RWPE1 (cell line): ENCODE results near the gene FETUB.

Experiments
- CTCF ChIA-PET: fragments of 350-600 bp; sonication (Branson Sonifier 250); formaldehyde crosslinking; extraction: SDS; loops from one replicate; lab custom pipeline; 2021; lab: Yijun Ruan, JAX
- POLR2A ChIA-PET: fragments of 400-600 bp; formaldehyde crosslinking; extraction: SDS; loops from one replicate; lab custom pipeline; 2020; ENCODE audit warnings: antibody characterized with exemption; ENCODE audit not compliant: low non-redundant PET; lab: Yijun Ruan, JAX
- DNase-seq: peaks from one replicate; pipeline ENCODE4 v3.0.0; 2012; ENCODE audit warnings: low spot score
- H3K27ac ChIP-seq: fragments of 450-650 bp; 2 replicates; pipeline ENCODE4 v1.5.1; 2017
- CTCF ChIP-seq: fragments of 450-650 bp; conservative IDR thresholded peaks from 2 replicates; pipeline ENCODE4 v1.5.1; 2017; ENCODE audit warnings: low read depth, mild to moderate bottlenecking

Gene FETUB

DNA sequence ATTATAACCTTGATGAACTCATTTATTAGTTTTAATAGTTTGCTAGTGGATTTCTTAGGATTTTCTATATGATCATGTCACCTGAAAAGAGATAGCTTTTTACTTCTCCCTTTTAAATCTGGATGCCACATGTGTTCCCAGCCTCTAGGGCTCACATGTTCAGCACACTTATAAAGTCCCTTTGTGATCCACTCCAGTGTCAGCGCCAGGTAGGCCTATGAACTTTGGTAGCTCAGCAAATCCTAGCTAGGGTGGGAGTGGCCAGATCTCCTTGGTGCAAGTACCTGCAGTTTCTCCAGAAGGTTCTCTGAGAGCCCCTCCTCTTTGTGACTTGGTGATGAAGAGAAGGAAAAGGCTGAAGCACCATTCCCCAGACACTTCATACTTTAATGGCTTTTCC lies 8.7 kb downstream of the FETUB start:
- CTCF ChIA-PET, result no interaction called here
- no peak overlapping the region for H3K27ac ChIP-seq
- POLR2A ChIA-PET, result no interaction called here
- no peak for DNase-seq
- no peak for TF ChIP-seq CTCF

- no peak overlapping the region for H3K27ac ChIP-seq
- ChIA-PET CTCF (interaction anchor here (0.7 to 1.0 kb wide), 2 partner anchors 35 to 300 kb away, joined by 3 to 4 read pairs; no protein-coding TSS in a partner anchor), POLR2A (no interaction called here)
- DNase-seq, result no peak
- TF ChIP-seq CTCF, result no peak
Measured at GRCh38 chr3:186651678-186652215, 11.5 kb downstream of the FETUB start.

DNA sequence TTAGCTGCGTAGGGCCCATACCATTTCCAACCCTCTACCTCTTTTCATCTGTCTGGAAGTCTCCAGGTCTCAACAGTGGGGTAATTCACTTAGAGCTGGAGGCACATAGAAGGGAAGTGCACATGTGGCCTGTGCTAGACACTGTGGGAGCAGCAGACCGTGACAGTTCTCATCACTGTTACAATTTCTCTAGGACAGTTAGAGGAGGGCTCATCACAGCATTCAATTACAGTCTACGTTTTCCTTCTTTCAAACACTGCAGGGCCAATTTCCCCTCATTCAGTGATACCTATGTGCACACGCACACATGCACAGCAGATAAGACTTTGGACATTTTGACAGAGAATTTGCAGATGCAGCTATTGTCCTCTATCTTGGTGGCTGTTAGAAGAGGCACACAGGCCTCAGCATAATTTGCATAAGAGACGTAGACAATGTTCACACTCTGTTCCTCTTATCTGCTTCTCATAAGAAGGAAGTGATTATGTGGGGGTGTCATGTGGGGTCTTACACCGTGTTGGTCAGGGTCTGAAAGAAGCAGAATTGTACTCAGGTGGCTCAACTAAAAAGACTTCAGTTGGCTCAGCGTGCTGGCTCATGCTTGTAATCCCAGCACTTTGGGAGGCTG lies 13.0 kb downstream of the FETUB start:
- POLR2A ChIA-PET, result no interaction called here
- no peak for TF ChIP-seq CTCF
- CTCF ChIA-PET, result interaction anchor here (0.6 kb wide), 1 partner anchor 36 kb away, joined by 4 read pairs; no protein-coding TSS in a partner anchor
- no peak for DNase-seq
- no peak overlapping the region for H3K27ac ChIP-seq

DNA sequence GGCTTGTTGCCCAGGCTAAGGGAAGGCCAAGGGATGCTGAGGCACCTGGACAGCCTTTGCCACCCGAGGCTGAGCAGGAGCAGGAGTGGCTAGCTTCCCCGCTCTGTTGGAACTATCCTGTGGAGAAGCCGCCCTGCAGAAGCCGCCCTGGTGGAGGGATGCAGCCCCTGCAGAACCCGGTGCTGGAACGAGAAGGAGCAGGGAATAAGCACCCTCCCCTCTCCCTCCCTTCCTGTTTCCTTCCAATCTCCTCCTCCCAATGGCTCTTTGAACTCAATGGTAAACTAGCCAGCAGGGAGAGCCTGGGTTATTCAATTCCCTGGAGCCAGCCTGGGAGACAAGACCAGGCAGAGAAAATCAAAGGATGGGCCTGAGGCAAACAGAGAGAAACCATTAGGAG lies 13.8 kb downstream of the FETUB start:
- CTCF ChIA-PET, result no interaction called here
- TF ChIP-seq CTCF, result no peak
- POLR2A ChIA-PET, result no interaction called here
- H3K27ac ChIP-seq, result no peak overlapping the region
- DNase-seq, result no peak

DNA sequence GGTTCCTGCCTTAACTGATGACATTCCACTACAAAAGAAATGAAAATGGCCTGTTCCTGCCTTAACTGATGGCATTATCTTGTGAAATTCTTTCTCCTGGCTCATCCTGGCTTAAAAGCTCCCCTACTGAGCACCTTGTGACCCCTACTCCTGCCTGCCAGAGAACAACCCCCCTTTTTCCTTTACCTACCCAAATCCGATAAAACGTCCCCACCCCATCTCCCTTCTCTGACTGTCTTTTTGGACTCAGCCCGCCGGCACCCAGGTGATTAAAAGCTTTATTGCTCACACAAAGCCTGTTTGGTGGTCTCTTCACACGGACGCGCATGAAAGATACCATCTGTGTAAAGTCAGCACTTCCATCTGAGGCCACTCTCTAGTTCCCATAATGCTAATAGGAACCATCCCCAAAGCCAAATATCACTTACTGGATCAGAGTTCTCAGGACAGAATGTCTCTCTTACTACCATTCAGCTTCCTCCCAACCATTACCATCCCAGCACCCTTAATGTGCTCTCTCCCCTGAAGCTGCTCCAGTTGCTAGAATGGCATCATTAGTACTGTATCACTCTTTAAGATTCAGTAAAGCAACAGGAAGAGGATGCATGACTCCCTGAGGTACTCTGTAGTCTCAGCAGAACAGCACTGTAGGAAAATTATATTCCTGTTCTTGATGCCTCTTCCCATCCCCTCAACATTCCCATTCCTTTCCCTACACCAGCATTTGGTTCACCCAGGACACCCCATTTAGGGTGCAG lies 23.3 kb downstream of the FETUB start:
- CTCF ChIA-PET, result no interaction called here

More for the DNA sequence above, 23.3 kb downstream of the FETUB start:
- DNase-seq, result no peak
- POLR2A ChIA-PET, result no interaction called here
- no peak overlapping the region for H3K27ac ChIP-seq
- TF ChIP-seq CTCF, result no peak
